Heart left ventricle (tissue), 16 donors: Measurements from ENCODE around the gene INPP5D. TPM values are rescaled to one million over a fixed set of nuclear protein-coding genes. Genes with fewer than 3 reads are reported as not detected.
"Not testable (repeated sequence)": the region's sequence is repeated elsewhere in the genome, so short reads cannot be mapped to it uniquely, and the experiment has no call there.

Experiments used
- ATAC-seq, 4 donors: fragments of 200-7000 bp; cut with Tn5 transposase; one replicate each; pipeline ENCODE4 v1.9.1; 2020 to 2022; ENCODE audit warnings: moderate library complexity in 4 of 4, mild to moderate bottlenecking in 3 of 4, moderate number of reproducible peaks in 1 of 4
- DNase-seq, 5 donors: peaks; one replicate each; pipeline ENCODE4 v3.0.0-alpha.2; 2020
- H3K27ac ChIP-seq, 12 donors: fragments of 200-600 bp; sonication (generic) in 4 of 12; one replicate each; pipeline versions ENCODE4 v1.5.0 to v1.8.0; 2016 to 2022; ENCODE audit warnings: mild to moderate bottlenecking in 2 of 12
- H3K27me3 ChIP-seq, 9 donors: fragments of 200-600 bp; sonication (generic) in 2 of 9; one replicate each; pipeline versions ENCODE4 v1.5.1 to v1.8.0; 2016 to 2022; ENCODE audit warnings: mild to moderate bottlenecking in 3 of 9
- H3K36me3 ChIP-seq, 9 donors: fragments of 200-600 bp; sonication (generic) in 2 of 9; one replicate each; pipeline versions ENCODE4 v1.5.0 to v1.8.0; 2018 to 2022; ENCODE audit warnings: mild to moderate bottlenecking in 2 of 9
- H3K4me1 ChIP-seq, 12 donors: fragments of 200-600 bp; sonication (generic) in 4 of 12; one replicate each; pipeline versions ENCODE4 v1.5.0 to v1.8.0; 2016 to 2022; ENCODE audit warnings: mild to moderate bottlenecking in 3 of 12
- H3K4me3 ChIP-seq, 12 donors: fragments of 200-600 bp; sonication (generic) in 4 of 12; one replicate each; pipeline versions ENCODE4 v1.5.0 to v1.8.0; 2017 to 2022; ENCODE audit warnings: mild to moderate bottlenecking in 9 of 12, moderate library complexity in 4 of 12
- H3K9me3 ChIP-seq, 12 donors: fragments of 200-600 bp; sonication (generic) in 4 of 12; one replicate each; pipeline versions ENCODE4 v1.5.0 to v1.8.0; 2016 to 2022; ENCODE audit warnings: mild to moderate bottlenecking in 1 of 12
- POLR2A ChIP-seq, 2 donors: fragments of 450-650 bp; IDR thresholded peaks; one replicate each; pipeline ENCODE4 v1.6.1; 2017; ENCODE audit warnings: antibody characterized with exemption in 2 of 2, mild to moderate bottlenecking in 2 of 2, moderate library complexity in 2 of 2
- WGBS, 4 donors: extraction: QIAGEN DNeasy Blood & Tissue Kit in 2 of 4; methylation state at CpG; one replicate each; pipeline versions ENCODE4 v1.1.5 to v1.1.7; 2013 to 2018; 5-methylcytosine and 5-hydroxymethylcytosine counted together
- intact Hi-C, 10 donors: fragments of 100-400 bp; cut with DNase I; formaldehyde crosslinking; loops; one replicate each; pipeline versions ENCODE4 v1.11.1 to v1.14.2; 2022
- polyA plus RNA-seq, 2 donors: library from polyadenylated mRNA; stranded (reverse); fragments of 200-250 nt; gene quantifications; one replicate each; pipeline ENCODE4 v1.2.3, GENCODE V29; 2013
- total RNA-seq, 9 donors: library from RNA; depleted of rRNA in 2 of 9; stranded (reverse); fragments of >200 nt in 2 of 9; fragmentation: NEBNext Ultra II Directional in 3 of 9; extraction: Animal tissue kit (Norgen Biotek cat#: 25700) in 3 of 9; gene quantifications; one replicate each; pipeline versions ENCODE4 v1.1.0 to v1.2.4, GENCODE V29; 2016 to 2023
- TF ChIP-seq, protein P1 (sequence below), 12 donors: fragments of 200-600 bp; sonication (generic) in 4 of 12; IDR thresholded peaks; one replicate each; pipeline versions ENCODE4 v1.5.0 to v1.8.0; 2018 to 2022; ENCODE audit warnings: antibody characterized with exemption in 12 of 12, mild to moderate bottlenecking in 5 of 12
- donor health status: ischemic (EF 13 %, LVEDD 7.1; RV severe dilation, severe dysfunction).
- donor health status: healthy with polysubstance abuse.
- donor health status: DM: no; HTN: yes; CAD: no.
- donor health status: DM: no; HTN: no; CAD: no.
- donor health status: ischemic (EF 25% LVEDD 6.9; RV normal size, moderate dysfunction).
- donor health status: ischemic (EF 25% LVEDD 5.7; RV mildly dilated, moderate dysfunction).
- donor health status: healthy.
- donor health status: DM: yes; HTN: yes; CAD: no.
- donor health status: ischemic (EF 35%, LVEDD 5.7; RV mildly dilated, moderate dysfunction).
- donor health status: nonischemic (EF 11% LVEDD 7.7; RV severe dilation, severe dysfunction).
- donor health status: DM: yes; HTN: yes; CAD: no.
- donor health status: PGD.
- donor health status: ischemic (EF 29% LVEDD 5.4; RV normal size, mild dysfunction).
- donor health status: nonischemic (EF 23%, LVEDD 6.1; RV moderate dilation, normal function).

The INPP5D gene
- total and polyA plus RNA-seq, 11 donors: 2.8 to 29.1 (median 4.9) TPM

DNA sequence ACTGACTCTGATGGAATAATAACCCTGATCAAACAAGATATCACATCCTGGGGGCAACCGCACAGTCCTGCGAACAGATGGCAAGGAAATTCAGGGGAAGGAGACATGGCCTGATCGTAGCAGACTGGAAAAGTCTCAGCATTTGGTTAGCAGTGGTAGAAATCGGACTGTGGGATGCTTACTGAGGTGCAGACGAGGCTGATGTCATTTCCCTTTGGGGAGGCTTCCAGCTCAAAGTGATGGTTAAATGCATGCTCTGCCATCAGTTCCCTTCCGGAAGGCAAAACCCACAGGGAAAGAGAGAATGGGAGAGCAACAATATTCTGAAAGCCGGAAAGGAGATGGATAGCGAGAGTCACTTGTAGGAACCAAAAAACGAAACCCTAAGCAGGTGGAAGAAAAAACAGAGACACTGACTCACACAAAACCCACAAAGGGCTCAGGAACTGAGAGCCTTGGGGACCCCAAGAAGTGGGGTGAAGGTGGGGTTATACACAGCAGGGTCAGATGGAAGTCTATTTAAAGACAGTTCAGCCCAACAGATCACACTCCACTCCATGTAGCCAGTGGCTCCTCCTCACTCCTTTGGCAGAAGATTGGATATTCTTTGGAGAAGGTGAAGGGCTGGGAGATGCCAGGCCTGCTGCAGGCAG lies 93.1 kb downstream of the INPP5D start:
- intact Hi-C loops: no loop called here
- H3K36me3 ChIP-seq: peaks cover 0 to 88% (median 5%) of the 10 kb centered on the region in 9 donors
- H3K4me1 ChIP-seq: peaks cover 0 to 10% (median 0%) of the 10 kb centered on the region in 12 donors
- TF ChIP-seq POLR2A (IDR thresholded peaks at IDR 0.05): no peak
- DNase-seq (no peak), ATAC-seq (no peak)
- H3K4me3 ChIP-seq: no peak overlapping the region
- no peak overlapping the region for H3K27ac ChIP-seq
- H3K27me3 ChIP-seq: no peaks in the 10 kb centered on the region
- peaks cover 0 to 8% (median 0%) of the 10 kb centered on the region in 12 donors for H3K9me3 ChIP-seq
- WGBS, 4 donors: 58 to 71% (median 66%) methylated on average over 9 of the region's 9 CpGs

- intact Hi-C loops: no loop called here
- H3K36me3 ChIP-seq: peaks cover 0 to 87% (median 5%) of the 10 kb centered on the region in 9 donors
- peaks cover 0 to 8% (median 0%) of the 10 kb centered on the region in 12 donors for H3K9me3 ChIP-seq
- no peak for DNase-seq
- H3K27me3 ChIP-seq: no peaks in the 10 kb centered on the region
- no peak for ATAC-seq
- no peak overlapping the region for H3K4me3 ChIP-seq
- no peak overlapping the region for H3K27ac ChIP-seq
- TF ChIP-seq, protein P1, sequence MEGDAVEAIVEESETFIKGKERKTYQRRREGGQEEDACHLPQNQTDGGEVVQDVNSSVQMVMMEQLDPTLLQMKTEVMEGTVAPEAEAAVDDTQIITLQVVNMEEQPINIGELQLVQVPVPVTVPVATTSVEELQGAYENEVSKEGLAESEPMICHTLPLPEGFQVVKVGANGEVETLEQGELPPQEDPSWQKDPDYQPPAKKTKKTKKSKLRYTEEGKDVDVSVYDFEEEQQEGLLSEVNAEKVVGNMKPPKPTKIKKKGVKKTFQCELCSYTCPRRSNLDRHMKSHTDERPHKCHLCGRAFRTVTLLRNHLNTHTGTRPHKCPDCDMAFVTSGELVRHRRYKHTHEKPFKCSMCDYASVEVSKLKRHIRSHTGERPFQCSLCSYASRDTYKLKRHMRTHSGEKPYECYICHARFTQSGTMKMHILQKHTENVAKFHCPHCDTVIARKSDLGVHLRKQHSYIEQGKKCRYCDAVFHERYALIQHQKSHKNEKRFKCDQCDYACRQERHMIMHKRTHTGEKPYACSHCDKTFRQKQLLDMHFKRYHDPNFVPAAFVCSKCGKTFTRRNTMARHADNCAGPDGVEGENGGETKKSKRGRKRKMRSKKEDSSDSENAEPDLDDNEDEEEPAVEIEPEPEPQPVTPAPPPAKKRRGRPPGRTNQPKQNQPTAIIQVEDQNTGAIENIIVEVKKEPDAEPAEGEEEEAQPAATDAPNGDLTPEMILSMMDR (IDR thresholded peaks at IDR 0.05): no peak
- no peak for TF ChIP-seq POLR2A (IDR thresholded peaks at IDR 0.05)
- H3K4me1 ChIP-seq: peaks cover 0 to 10% (median 0%) of the 10 kb centered on the region in 12 donors
- 85 to 100% (median 92%) methylated on average over 4 of the region's 4 CpGs for WGBS, 4 donors
Measured at GRCh38 chr2:233156001-233156400, 95.9 kb downstream of the INPP5D start.

DNA sequence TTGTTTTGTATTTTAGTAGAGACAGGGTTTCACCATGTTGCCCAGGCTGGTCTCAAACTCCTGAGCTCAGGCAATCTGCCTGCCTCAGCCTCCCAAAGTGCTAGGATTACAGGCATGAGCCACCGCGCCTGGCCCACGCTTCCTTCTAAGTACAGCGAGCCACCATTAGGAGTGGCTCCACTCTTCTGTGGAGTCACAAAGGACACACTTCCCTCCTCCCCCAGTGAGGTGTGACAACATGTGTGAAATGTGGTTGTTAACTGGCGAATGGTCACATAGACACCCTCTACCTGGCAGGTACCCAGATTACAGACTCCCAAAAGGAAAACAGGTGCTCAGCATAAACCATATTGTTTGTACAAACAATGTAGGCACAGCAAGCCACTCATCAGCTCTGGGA lies 96.3 kb downstream of the INPP5D start:
- H3K9me3 ChIP-seq, H3K27ac ChIP-seq, DNase-seq, H3K27me3 ChIP-seq, intact Hi-C loops, H3K4me3 ChIP-seq, ATAC-seq: not testable (repeated sequence)
- Histone ChIP-seq H3K4me1 (peaks cover 0 to 10% (median 0%) of the 10 kb centered on the region in 12 donors), H3K36me3 (peaks cover 0 to 85% (median 5%) of the 10 kb centered on the region in 9 donors)
- WGBS, 4 donors: 85 to 97% (median 96%) methylated on average over 5 of the region's 5 CpGs

DNA sequence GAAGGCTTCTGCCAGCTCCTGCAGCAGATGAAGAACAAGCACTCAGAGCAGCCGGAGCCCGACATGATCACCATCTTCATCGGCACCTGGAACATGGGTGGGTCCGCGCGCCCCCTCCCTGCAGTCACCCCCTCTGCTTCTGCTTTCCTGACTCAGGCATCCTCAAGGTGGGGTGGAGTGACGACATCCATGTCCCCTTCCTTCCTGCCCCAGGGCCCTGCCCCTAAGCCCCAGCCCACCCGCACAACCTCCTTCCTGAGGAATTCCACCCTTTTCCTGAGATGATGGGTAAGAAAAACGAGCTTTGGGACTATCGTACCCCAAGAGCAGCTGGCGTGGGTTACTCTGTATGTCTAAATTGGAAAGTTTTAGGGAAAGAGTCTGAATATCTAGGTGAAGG lies 101.6 kb downstream of the INPP5D start:
- peak in 1 of 4 donors; percentile 66 for ATAC-seq
- no peaks in the 10 kb centered on the region for H3K27me3 ChIP-seq
- H3K27ac ChIP-seq: no peak overlapping the region
- H3K4me3 ChIP-seq: no peak overlapping the region
- 71 to 78% (median 74%) methylated on average over 11 of the region's 11 CpGs for WGBS, 4 donors
- intact Hi-C loops: no loop called here
- peaks cover 0 to 28% (median 0%) of the 10 kb centered on the region in 12 donors for H3K4me1 ChIP-seq
- H3K9me3 ChIP-seq: peaks cover 0 to 8% (median 0%) of the 10 kb centered on the region in 12 donors
- TF ChIP-seq POLR2A (IDR thresholded peaks at IDR 0.05): no peak
- TF ChIP-seq, protein P1 (IDR thresholded peaks at IDR 0.05): no peak
- DNase-seq: no peak
- peaks cover 0 to 80% (median 5%) of the 10 kb centered on the region in 9 donors for H3K36me3 ChIP-seq

DNA sequence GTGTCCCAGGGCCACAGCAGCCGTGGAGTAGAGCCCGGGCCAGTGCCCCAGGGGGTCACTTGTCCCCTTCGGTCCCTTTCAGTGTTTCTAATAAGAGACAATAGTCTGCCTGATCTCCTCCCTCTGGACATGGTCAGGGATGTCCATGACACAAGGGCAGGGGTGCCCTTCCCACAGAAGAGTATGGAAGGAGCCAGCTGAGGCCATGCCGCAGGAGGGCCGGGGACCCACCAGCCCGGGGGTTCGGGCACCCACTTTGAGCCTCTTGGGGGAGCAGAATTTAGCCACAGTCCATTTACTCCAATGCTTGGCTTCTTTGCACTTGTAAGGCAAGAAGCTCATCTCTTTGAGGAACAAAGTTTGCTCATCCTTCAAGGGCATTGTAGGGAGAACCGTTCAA lies 102.6 kb downstream of the INPP5D start:
- WGBS, 4 donors: 84 to 93% (median 87%) methylated on average over 8 of the region's 8 CpGs
- Histone ChIP-seq H3K27me3 (no peaks in the 10 kb centered on the region), H3K4me1 (peaks cover 0 to 28% (median 0%) of the 10 kb centered on the region in 12 donors), H3K27ac (no peak overlapping the region), H3K36me3 (peaks cover 0 to 76% (median 5%) of the 10 kb centered on the region in 9 donors), H3K4me3 (no peak overlapping the region), H3K9me3 (no peaks in the 10 kb centered on the region)
- intact Hi-C loops: no loop called here
- no peak for TF ChIP-seq POLR2A (IDR thresholded peaks at IDR 0.05)
- TF ChIP-seq, protein P1 (IDR thresholded peaks at IDR 0.05): no peak
- no peak for DNase-seq
- no peak for ATAC-seq
